HEK293 (cell line): ENCODE data around the gene INO80B.

Experiments used
- CTCF ChIA-PET: fragments of 350-600 bp; formaldehyde crosslinking; extraction: SDS; loops from one replicate; lab custom pipeline; 2021; ENCODE audit warnings: antibody characterized with exemption; lab: Yijun Ruan, JAX
- POLR2A ChIA-PET: fragments of 300-600 bp; formaldehyde crosslinking; extraction: SDS; loops from one replicate; lab custom pipeline; 2020; ENCODE audit warnings: antibody characterized with exemption, inconsistent platforms; lab: Yijun Ruan, JAX
- H3K27ac ChIP-seq: fragments of 200-500 bp; sonication (Bioruptor generic); 2 replicates; pipeline ENCODE4 v1.5.1; 2014; ENCODE audit warnings: low read depth, low read length, control low read depth, inconsistent platforms; ENCODE audit errors: extremely low read depth
- H3K36me3 ChIP-seq, 2 experiments: fragments of 200-500 bp in 1 of 2; sonication (Bioruptor generic) in 1 of 2; 1 replicate in 1 of 2; 2 replicates in 1 of 2; pipeline ENCODE4 v1.5.1; 2014 to 2017; ENCODE audit warnings: inconsistent platforms in 2 of 2, low read length in 2 of 2; ENCODE audit not compliant: control insufficient read depth in 2 of 2, insufficient read depth in 1 of 2
- H3K4me1 ChIP-seq: fragments of 200-500 bp; sonication (Bioruptor generic); 2 replicates; pipeline ENCODE4 v1.5.1; 2014; ENCODE audit warnings: mild to moderate bottlenecking, low read length, inconsistent platforms; ENCODE audit not compliant: control insufficient read depth, insufficient read depth
- H3K4me3 ChIP-seq: 2 replicates; pipeline ENCODE4 v1.5.1; 2011; ENCODE audit warnings: low read depth, mild to moderate bottlenecking, control low read depth, low read length, moderate library complexity
- H3K9me3 ChIP-seq: fragments of 200-500 bp; sonication (Bioruptor generic); 2 replicates; pipeline ENCODE4 v1.5.1; 2014; ENCODE audit warnings: low read depth, low read length, inconsistent platforms; ENCODE audit not compliant: control insufficient read depth, insufficient read depth
- HIC1 ChIP-seq: fragments of 450-650 bp; formaldehyde crosslinking; IDR thresholded peaks from 2 replicates; pipeline ENCODE4 v1.5.1; 2016; ENCODE audit warnings: missing biosample characterization, missing genetic modification characterization
- KLF1 ChIP-seq: fragments of 450-650 bp; formaldehyde crosslinking; IDR thresholded peaks from 2 replicates; pipeline ENCODE4 v1.5.1; 2016; ENCODE audit warnings: missing biosample characterization, missing genetic modification characterization
- MYNN ChIP-seq: fragments of 450-650 bp; formaldehyde crosslinking; IDR thresholded peaks from 2 replicates; pipeline ENCODE4 v1.5.1; 2016; ENCODE audit warnings: missing biosample characterization, missing genetic modification characterization, borderline replicate concordance
- PRDM10 ChIP-seq: fragments of 450-650 bp; formaldehyde crosslinking; IDR thresholded peaks from 2 replicates; pipeline ENCODE4 v1.5.1; 2016; ENCODE audit warnings: missing biosample characterization, missing genetic modification characterization
- SALL2 ChIP-seq: fragments of 450-650 bp; formaldehyde crosslinking; IDR thresholded peaks from 2 replicates; pipeline ENCODE4 v1.5.0; 2017; ENCODE audit warnings: missing biosample characterization, mild to moderate bottlenecking, missing genetic modification characterization, borderline replicate concordance
- ZBTB10 ChIP-seq: fragments of 450-650 bp; formaldehyde crosslinking; IDR thresholded peaks from 2 replicates; pipeline ENCODE4 v1.5.1; 2016; ENCODE audit warnings: missing biosample characterization, missing genetic modification characterization
- ZBTB11 ChIP-seq: fragments of 450-650 bp; formaldehyde crosslinking; conservative IDR thresholded peaks from 2 replicates; pipeline ENCODE4 v1.5.1; 2016; ENCODE audit warnings: low read depth, missing biosample characterization, missing genetic modification characterization
- ZNF133 ChIP-seq: fragments of 450-650 bp; formaldehyde crosslinking; IDR thresholded peaks from 2 replicates; pipeline ENCODE4 v1.5.1; 2016; ENCODE audit warnings: missing biosample characterization, missing genetic modification characterization
- ZNF202 ChIP-seq: fragments of 450-650 bp; formaldehyde crosslinking; IDR thresholded peaks from 2 replicates; pipeline ENCODE4 v1.5.1; 2016; ENCODE audit warnings: missing biosample characterization, missing genetic modification characterization, borderline replicate concordance
- ZNF248 ChIP-seq: fragments of 450-650 bp; formaldehyde crosslinking; IDR thresholded peaks from 2 replicates; pipeline ENCODE4 v1.5.1; 2017; ENCODE audit warnings: missing biosample characterization, missing genetic modification characterization
- ZNF362 ChIP-seq: fragments of 450-650 bp; formaldehyde crosslinking; IDR thresholded peaks from 2 replicates; pipeline ENCODE4 v1.5.1; 2016; ENCODE audit warnings: missing biosample characterization, missing genetic modification characterization
- ZNF513 ChIP-seq: fragments of 450-650 bp; IDR thresholded peaks from 2 replicates; pipeline ENCODE4 v1.5.1; 2018; ENCODE audit warnings: missing biosample characterization, missing genetic modification characterization
- ZNF521 ChIP-seq: fragments of 450-650 bp; formaldehyde crosslinking; IDR thresholded peaks from 2 replicates; pipeline ENCODE4 v1.5.1; 2017; ENCODE audit warnings: missing biosample characterization, mild to moderate bottlenecking, missing genetic modification characterization
- ZNF530 ChIP-seq: fragments of 450-650 bp; formaldehyde crosslinking; IDR thresholded peaks from 2 replicates; pipeline ENCODE4 v1.5.1; 2016; ENCODE audit warnings: low read depth, missing biosample characterization, missing genetic modification characterization
- ZNF600 ChIP-seq: fragments of 450-650 bp; formaldehyde crosslinking; IDR thresholded peaks from 2 replicates; pipeline ENCODE4 v1.5.1; 2016; ENCODE audit warnings: missing biosample characterization, missing genetic modification characterization
- ZNF624 ChIP-seq: fragments of 450-650 bp; formaldehyde crosslinking; IDR thresholded peaks from 2 replicates; pipeline ENCODE4 v1.5.1; 2017; ENCODE audit warnings: missing biosample characterization, missing genetic modification characterization
- ZNF645 ChIP-seq: fragments of 450-650 bp; formaldehyde crosslinking; IDR thresholded peaks from 2 replicates; pipeline ENCODE4; 2016; ENCODE audit warnings: missing biosample characterization, missing genetic modification characterization
- ZNF692 ChIP-seq: fragments of 450-650 bp; formaldehyde crosslinking; IDR thresholded peaks from 2 replicates; pipeline ENCODE4 v1.5.1; 2016; ENCODE audit warnings: missing biosample characterization, missing genetic modification characterization
- ZNF701 ChIP-seq: fragments of 450-650 bp; formaldehyde crosslinking; IDR thresholded peaks from 2 replicates; pipeline ENCODE4 v1.5.1; 2016; ENCODE audit warnings: missing biosample characterization, missing genetic modification characterization

The INO80B gene

GRCh38 chr2:74462786-74463105, 7.9 kb downstream of the INO80B start (continued):
- TF ChIP-seq ZBTB10 (tag by site-specific recombination), result no peak
- no peak for TF ChIP-seq HIC1 (tag by site-specific recombination)
- TF ChIP-seq ZNF530, result no peak
- TF ChIP-seq SALL2, result no peak
- no peak for TF ChIP-seq ZNF624
- TF ChIP-seq ZNF645 (tag by site-specific recombination), result no peak
- TF ChIP-seq ZNF202 (tag by site-specific recombination), result no peak
- TF ChIP-seq PRDM10 (tag by site-specific recombination), result no peak
- TF ChIP-seq ZNF600, result no peak
- no peak for TF ChIP-seq ZNF513 (tag by site-specific recombination)
- TF ChIP-seq ZNF362 (tag by site-specific recombination), result no peak

GRCh38 chr2:74464406-74464805, 9.5 kb downstream of the INO80B start:
- H3K4me3 ChIP-seq, result peak overlapping the region; percentile 88
- peak overlapping the region; percentile 74; the same call in 1 of the 2 replicates for H3K27ac ChIP-seq
- peaks cover 0 to 31% of the 10 kb centered on the region in 2 experiments; a peak in 1 of 3 replicates for H3K36me3 ChIP-seq
- no peaks in the 10 kb centered on the region for H3K4me1 ChIP-seq
- ChIA-PET POLR2A (interaction anchor here (1.2 to 1.6 kb wide), 2 partner anchors 8 to 18 kb away, joined by 5 to 6 read pairs; partner anchors contain the start of genes CCDC142 and TTC31), CTCF (interaction anchor here (0.7 to 1.4 kb wide), 3 partner anchors 44 to 182 kb away, joined by 3 to 5 read pairs (median 3); no protein-coding TSS in a partner anchor)
- no peaks in the 10 kb centered on the region for H3K9me3 ChIP-seq
- TF ChIP-seq ZNF248 (tag by site-specific recombination), result no peak
- TF ChIP-seq MYNN (tag by site-specific recombination), result no peak
- TF ChIP-seq ZNF521 (tag by site-specific recombination), result no peak
- TF ChIP-seq ZNF692 (tag by site-specific recombination), result 0 out of 2 replicates have a peak, but pooled peaks have one; percentile 25
- TF ChIP-seq ZBTB11 (tag by site-specific recombination), result no peak
- TF ChIP-seq ZNF133 (tag by site-specific recombination), result no peak
- no peak for TF ChIP-seq KLF1 (tag by site-specific recombination)
- no peak for TF ChIP-seq ZNF701 (tag by site-specific recombination)
